Immature natural killer cell (primary cell): ENCODE measurements around the gene NAT16. TPM values are rescaled to one million over a fixed set of nuclear protein-coding genes. Genes with fewer than 3 reads are reported as not detected.

Source experiments
- DNase-seq, 3 donors: peaks; one replicate each; pipeline ENCODE4 v3.0.0; 2022; ENCODE audit warnings: mixed read lengths in 1 of 3
- H3K27ac Mint-ChIP-seq, 6 donors: one replicate each; pipeline ENCODE4 v1.8.0; 2020; ENCODE audit warnings: mixed read lengths in 6 of 6, mild to moderate bottlenecking in 5 of 6, inconsistent platforms in 4 of 6, moderate library complexity in 3 of 6
- H3K27me3 Mint-ChIP-seq, 3 donors: one replicate each; pipeline ENCODE4 v1.8.0; 2020 to 2021; ENCODE audit warnings: low read depth in 3 of 3, mild to moderate bottlenecking in 3 of 3, mixed read lengths in 3 of 3, moderate library complexity in 3 of 3, inconsistent platforms in 1 of 3
- H3K36me3 Mint-ChIP-seq, 3 donors: one replicate each; pipeline ENCODE4 v1.8.0; 2020; ENCODE audit warnings: mixed read lengths in 3 of 3, inconsistent platforms in 2 of 3, mild to moderate bottlenecking in 2 of 3
- H3K4me1 Mint-ChIP-seq, 2 donors: one replicate each; pipeline ENCODE4 v1.8.0; 2020; ENCODE audit warnings: inconsistent platforms in 2 of 2, mild to moderate bottlenecking in 2 of 2, mixed read lengths in 2 of 2, moderate library complexity in 1 of 2
- H3K4me3 Mint-ChIP-seq, 5 donors: one replicate each; pipeline ENCODE4 v1.8.0; 2020; ENCODE audit warnings: mild to moderate bottlenecking in 5 of 5, mixed read lengths in 5 of 5, inconsistent platforms in 3 of 5, moderate library complexity in 3 of 5
- H3K9me3 Mint-ChIP-seq, 6 donors: one replicate each; pipeline ENCODE4 v1.8.0; 2020; ENCODE audit warnings: mild to moderate bottlenecking in 6 of 6, mixed read lengths in 6 of 6, inconsistent platforms in 4 of 6, moderate library complexity in 3 of 6
- polyA plus RNA-seq, 3 donors: library from polyadenylated mRNA; unstranded; fragments of 300-500 nt; fragmentation: Illumina TruSeq; gene quantifications; one replicate each; pipeline ENCODE4 v1.2.3, GENCODE V29; 2021

Gene NAT16
- polyA plus RNA-seq = not detected

GRCh38 chr7:101180130-101180755 lies at the start of gene NAT16:
Gene NAT16, minus strand, starts transcription at chr7:101180293. Its CDS starts 5,486 bp downstream, at chr7:101174807.
- no peaks in the 10 kb centered on the region for H3K36me3 Mint-ChIP-seq
- no peak within 1 kb of the TSS for H3K27ac Mint-ChIP-seq

GRCh38 chr7:101226721-101227120 lies 46.6 kb upstream of the NAT16 start:
- Mint-ChIP-seq H3K9me3 (no peaks in the 10 kb centered on the region), H3K27ac (no peak overlapping the region), H3K4me1 (peaks cover 0 to 4% of the 10 kb centered on the region in 2 donors), H3K4me3 (no peak overlapping the region), H3K27me3 (peaks cover 0 to 4% (median 0%) of the 10 kb centered on the region in 3 donors), H3K36me3 (peaks cover 0 to 24% (median 8%) of the 10 kb centered on the region in 3 donors)
- DNase-seq = no peak

More at GRCh38 chr7:101180130-101180755, at the start of gene NAT16:
- peaks cover 0 to 4% (median 0%) of the 10 kb centered on the region in 6 donors for H3K9me3 Mint-ChIP-seq
- peak within 1 kb of the TSS in 1 of 5 donors; percentile 44 for H3K4me3 Mint-ChIP-seq
- H3K4me1 Mint-ChIP-seq = peaks cover 0 to 2% of the 10 kb centered on the region in 2 donors
- peaks cover 14 to 49% (median 15%) of the 10 kb centered on the region in 3 donors for H3K27me3 Mint-ChIP-seq
- DNase-seq = no peak

- H3K4me1 Mint-ChIP-seq = peaks cover 2 to 3% of the 10 kb centered on the region in 2 donors
- H3K9me3 Mint-ChIP-seq = no peaks in the 10 kb centered on the region
- H3K4me3 Mint-ChIP-seq = no peak overlapping the region
- H3K27me3 Mint-ChIP-seq = peaks cover 0 to 1% (median 0%) of the 10 kb centered on the region in 3 donors
- H3K27ac Mint-ChIP-seq = no peak overlapping the region
- H3K36me3 Mint-ChIP-seq = peaks cover 0 to 23% (median 8%) of the 10 kb centered on the region in 3 donors
- no peak for DNase-seq
Measured at GRCh38 chr7:101225650-101226049, 45.6 kb upstream of the NAT16 start.

GRCh38 chr7:101223528-101223927 lies 43.4 kb upstream of the NAT16 start:
- peaks cover 16 to 23% of the 10 kb centered on the region in 2 donors for H3K4me1 Mint-ChIP-seq
- no peak overlapping the region for H3K4me3 Mint-ChIP-seq
- peaks cover 0 to 17% (median 3%) of the 10 kb centered on the region in 3 donors for H3K36me3 Mint-ChIP-seq
- H3K9me3 Mint-ChIP-seq = no peaks in the 10 kb centered on the region
- no peak for DNase-seq
- H3K27ac Mint-ChIP-seq = no peak overlapping the region
- H3K27me3 Mint-ChIP-seq = peaks cover 0 to 2% (median 0%) of the 10 kb centered on the region in 3 donors

- Mint-ChIP-seq H3K4me1 (peaks cover 26 to 33% of the 10 kb centered on the region in 2 donors), H3K27ac (no peak overlapping the region), H3K36me3 (peaks cover 0 to 17% (median 3%) of the 10 kb centered on the region in 3 donors), H3K9me3 (no peaks in the 10 kb centered on the region), H3K4me3 (no peak overlapping the region), H3K27me3 (peaks cover 7 to 10% (median 8%) of the 10 kb centered on the region in 3 donors)
- DNase-seq = no peak
Measured at GRCh38 chr7:101222275-101222830, 42.3 kb upstream of the NAT16 start.

- Mint-ChIP-seq H3K9me3 (no peaks in the 10 kb centered on the region), H3K4me1 (peaks cover 39 to 44% of the 10 kb centered on the region in 2 donors), H3K36me3 (peaks cover 0 to 14% (median 3%) of the 10 kb centered on the region in 3 donors), H3K4me3 (peak overlapping the region in 3 of 5 donors; percentile 29 to 59 (median 49)), H3K27me3 (peaks cover 8 to 16% (median 10%) of the 10 kb centered on the region in 3 donors), H3K27ac (no peak overlapping the region)
- no peak for DNase-seq
Measured at GRCh38 chr7:101220295-101220694, 40.2 kb upstream of the NAT16 start.

GRCh38 chr7:101218236-101219125 lies 38.4 kb upstream of the NAT16 start:
- DNase-seq = no peak
- peak overlapping the region; percentile 90 to 98 (median 96) for H3K4me3 Mint-ChIP-seq
- peaks cover 8 to 16% (median 12%) of the 10 kb centered on the region in 3 donors for H3K27me3 Mint-ChIP-seq
- H3K36me3 Mint-ChIP-seq = no peaks in the 10 kb centered on the region
- H3K4me1 Mint-ChIP-seq = peaks cover 39 to 44% of the 10 kb centered on the region in 2 donors
- H3K27ac Mint-ChIP-seq = peak overlapping the region; percentile 86 to 98 (median 95)
- H3K9me3 Mint-ChIP-seq = no peaks in the 10 kb centered on the region

GRCh38 chr7:101217388-101218235 lies 37.5 kb upstream of the NAT16 start, which contains the start of the genes PLOD3 and ZNHIT1:
Gene PLOD3, minus strand, starts transcription at chr7:101217581. Its CDS starts 307 bp downstream, at chr7:101217274.
Gene ZNHIT1, plus strand, starts transcription at chr7:101218165. Its CDS starts 31 bp downstream, at chr7:101218196.
- Mint-ChIP-seq H3K27ac (peak within 1 kb of the TSS; percentile 86 to 98 (median 95)), H3K9me3 (no peaks in the 10 kb centered on the region), H3K36me3 (no peaks in the 10 kb centered on the region), H3K27me3 (peaks cover 8 to 16% (median 12%) of the 10 kb centered on the region in 3 donors), H3K4me1 (peaks cover 39 to 44% of the 10 kb centered on the region in 2 donors), H3K4me3 (peak within 1 kb of the TSS; percentile 90 to 98 (median 96))
- DNase-seq = peak; percentile 97 to 98 (median 97)

- peak overlapping the region; percentile 90 to 98 (median 96) for H3K4me3 Mint-ChIP-seq
- peaks cover 8 to 16% (median 12%) of the 10 kb centered on the region in 3 donors for H3K27me3 Mint-ChIP-seq
- peak in 1 of 3 donors; percentile 7 for DNase-seq
- H3K36me3 Mint-ChIP-seq = no peaks in the 10 kb centered on the region
- peak overlapping the region in 5 of 6 donors; percentile 88 to 95 (median 95) for H3K27ac Mint-ChIP-seq
- peaks cover 39 to 44% of the 10 kb centered on the region in 2 donors for H3K4me1 Mint-ChIP-seq
- H3K9me3 Mint-ChIP-seq = no peaks in the 10 kb centered on the region
Measured at GRCh38 chr7:101216860-101217387, 36.8 kb upstream of the NAT16 start.

- Mint-ChIP-seq H3K27me3 (peaks cover 8 to 16% (median 12%) of the 10 kb centered on the region in 3 donors), H3K4me3 (peak overlapping the region; percentile 89 to 98 (median 94)), H3K4me1 (peaks cover 39 to 44% of the 10 kb centered on the region in 2 donors), H3K9me3 (no peaks in the 10 kb centered on the region), H3K36me3 (no peaks in the 10 kb centered on the region), H3K27ac (peak overlapping the region; percentile 0 to 89 (median 86))
- peak in 2 of 3 donors; percentile 12 to 23 for DNase-seq
Measured at GRCh38 chr7:101216001-101216859, 36.1 kb upstream of the NAT16 start.

- Mint-ChIP-seq H3K4me1 (peaks cover 11 to 16% of the 10 kb centered on the region in 2 donors), H3K9me3 (no peaks in the 10 kb centered on the region), H3K27ac (no peak overlapping the region), H3K36me3 (peaks cover 5 to 14% (median 6%) of the 10 kb centered on the region in 3 donors), H3K4me3 (no peak overlapping the region), H3K27me3 (peaks cover 0 to 6% (median 4%) of the 10 kb centered on the region in 3 donors)
- DNase-seq = no peak
Measured at GRCh38 chr7:101212014-101212413, 31.9 kb upstream of the NAT16 start.

GRCh38 chr7:101211501-101211900 lies 31.4 kb upstream of the NAT16 start:
- no peak for DNase-seq
- H3K27ac Mint-ChIP-seq = no peak overlapping the region
- H3K36me3 Mint-ChIP-seq = peaks cover 5 to 14% (median 6%) of the 10 kb centered on the region in 3 donors
- peaks cover 0 to 4% (median 0%) of the 10 kb centered on the region in 3 donors for H3K27me3 Mint-ChIP-seq
- no peak overlapping the region for H3K4me3 Mint-ChIP-seq
- H3K9me3 Mint-ChIP-seq = no peaks in the 10 kb centered on the region
- H3K4me1 Mint-ChIP-seq = peaks cover 6 to 12% of the 10 kb centered on the region in 2 donors
